ENCODE measurements around the gene TMEM11. TPM values are rescaled to one million over a fixed set of nuclear protein-coding genes. Genes with fewer than 3 reads are reported as not detected.

TMEM11 gene
- total and polyA plus RNA-seq, 4 donors, result 9.3 to 20.8 (median 11.6) TPM

- no peak for DNase-seq (ENCODE audit: low spot score)
- no peak for TF ChIP-seq NR2F2 (IDR thresholded peaks at IDR 0.05)
- TF ChIP-seq ATF3 (IDR thresholded peaks at IDR 0.05), result no peak
- no peak for TF ChIP-seq REST (IDR thresholded peaks at IDR 0.05)
- no peak for TF ChIP-seq TAF1 (conservative IDR thresholded peaks at IDR 0.05)
- TF ChIP-seq GABPA (IDR thresholded peaks at IDR 0.05 in 1 of 2, conservative IDR thresholded peaks at IDR 0.05 in 1 of 2), result no peak
- no peak for TF ChIP-seq CTCF (IDR thresholded peaks at IDR 0.05; ENCODE audit: low read depth, low read length, missing input control)
- TF ChIP-seq SP1 (IDR thresholded peaks at IDR 0.05), result no peak
- TF ChIP-seq HNF4A (conservative IDR thresholded peaks at IDR 0.05), result no peak
- no peak for TF ChIP-seq EGR1 (IDR thresholded peaks at IDR 0.05; ENCODE audit: low read depth in 2 of 2)
- no peak for TF ChIP-seq YY1 (IDR thresholded peaks at IDR 0.05)
- no peak for TF ChIP-seq RXRA (IDR thresholded peaks at IDR 0.05)
- no peak for TF ChIP-seq FOXA2 (IDR thresholded peaks at IDR 0.05)
- TF ChIP-seq HNF4G (IDR thresholded peaks at IDR 0.05), result no peak
- TF ChIP-seq RAD21 (IDR thresholded peaks at IDR 0.05), result no peak
- no peak for TF ChIP-seq JUND (IDR thresholded peaks at IDR 0.05)
- no peak for TF ChIP-seq FOXA1 (IDR thresholded peaks at IDR 0.05)
- no peak for TF ChIP-seq MAX (IDR thresholded peaks at IDR 0.05)
- no peak for TF ChIP-seq ZBTB33 (IDR thresholded peaks at IDR 0.05)
- Histone ChIP-seq H3K4me1 (ENCODE audit: control insufficient read depth in 4 of 4, insufficient read depth in 4 of 4, low read length in 3 of 4) (peaks cover 0 to 7% (median 3%) of the 10 kb centered on the region in 4 donors), H3K4me3 (ENCODE audit: low read depth in 1 of 3, low read length in 3 of 3) (no peak overlapping the region), H3K27ac (ENCODE audit: low read depth in 1 of 2, low read length in 2 of 2) (no peak overlapping the region), H3K9me3 (ENCODE audit: control insufficient read depth in 4 of 4, low read length in 3 of 4) (no peaks in the 10 kb centered on the region), H3K9ac (ENCODE audit: low read depth in 1 of 2, low read length in 2 of 2) (no peak overlapping the region), H3K27me3 (ENCODE audit: control insufficient read depth in 4 of 4, insufficient read depth in 4 of 4, low read length in 3 of 4) (no peaks in the 10 kb centered on the region), H3K36me3 (ENCODE audit: control insufficient read depth in 4 of 4, insufficient read depth in 3 of 4, low read depth in 1 of 4, low read length in 3 of 4) (peaks cover 0 to 8% (median 2%) of the 10 kb centered on the region in 4 donors)
- WGBS, result 94% methylated on average over 7 of the region's 7 CpGs
Observed at GRCh38 chr17:21174713-21175112, 39.2 kb downstream of the TMEM11 start.

Data from liver (tissue), 9 donors.